ENCODE measurements around the gene GTF3A. TPM values are rescaled to one million over a fixed set of nuclear protein-coding genes. Genes with fewer than 3 reads are reported as not detected.

The GTF3A gene
- total RNA-seq, 4 donors from 2014 or later: 64.5 to 201 (median 123) TPM

DNA sequence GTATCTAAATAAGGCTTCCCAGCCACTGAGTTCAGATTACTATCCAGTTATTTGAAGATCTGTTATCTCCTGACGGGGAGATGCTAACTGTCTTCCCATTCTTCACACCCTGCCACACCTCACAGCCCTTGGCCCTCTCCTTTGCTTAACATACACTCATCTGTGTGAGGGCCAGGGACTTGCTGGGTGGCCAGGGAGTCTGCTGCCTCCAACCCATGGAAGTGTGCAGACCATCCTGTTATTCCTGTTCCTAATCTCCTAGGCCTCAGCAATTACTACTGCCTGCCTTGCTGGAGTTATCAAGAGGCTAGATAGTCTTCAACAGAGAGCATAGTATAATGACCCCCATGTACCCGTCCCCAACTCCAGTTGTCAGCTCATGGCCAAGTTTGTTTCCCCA, 36.2 kb upstream of the GTF3A start:
- H3K9me3 ChIP-seq: no peaks in the 10 kb centered on the region
- DNase-seq (ENCODE audit: low spot score in 2 of 2): no peak
- H3K4me3 ChIP-seq: no peak overlapping the region
- H3K36me3 ChIP-seq: no peaks in the 10 kb centered on the region
- TF ChIP-seq POLR2A (IDR thresholded peaks at IDR 0.05): no peak
- no peak for TF ChIP-seq EP300 (IDR thresholded peaks at IDR 0.05)
- TF ChIP-seq, protein P1, sequence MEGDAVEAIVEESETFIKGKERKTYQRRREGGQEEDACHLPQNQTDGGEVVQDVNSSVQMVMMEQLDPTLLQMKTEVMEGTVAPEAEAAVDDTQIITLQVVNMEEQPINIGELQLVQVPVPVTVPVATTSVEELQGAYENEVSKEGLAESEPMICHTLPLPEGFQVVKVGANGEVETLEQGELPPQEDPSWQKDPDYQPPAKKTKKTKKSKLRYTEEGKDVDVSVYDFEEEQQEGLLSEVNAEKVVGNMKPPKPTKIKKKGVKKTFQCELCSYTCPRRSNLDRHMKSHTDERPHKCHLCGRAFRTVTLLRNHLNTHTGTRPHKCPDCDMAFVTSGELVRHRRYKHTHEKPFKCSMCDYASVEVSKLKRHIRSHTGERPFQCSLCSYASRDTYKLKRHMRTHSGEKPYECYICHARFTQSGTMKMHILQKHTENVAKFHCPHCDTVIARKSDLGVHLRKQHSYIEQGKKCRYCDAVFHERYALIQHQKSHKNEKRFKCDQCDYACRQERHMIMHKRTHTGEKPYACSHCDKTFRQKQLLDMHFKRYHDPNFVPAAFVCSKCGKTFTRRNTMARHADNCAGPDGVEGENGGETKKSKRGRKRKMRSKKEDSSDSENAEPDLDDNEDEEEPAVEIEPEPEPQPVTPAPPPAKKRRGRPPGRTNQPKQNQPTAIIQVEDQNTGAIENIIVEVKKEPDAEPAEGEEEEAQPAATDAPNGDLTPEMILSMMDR (IDR thresholded peaks at IDR 0.05): no peak
- 61 to 76% methylated on average over 2 of the region's 2 CpGs for WGBS, 2 donors
- H3K27me3 ChIP-seq: peaks cover 0 to 9% of the 10 kb centered on the region in 2 donors
- no peaks in the 10 kb centered on the region for H3K4me1 ChIP-seq
- H3K27ac ChIP-seq: no peak overlapping the region

DNA sequence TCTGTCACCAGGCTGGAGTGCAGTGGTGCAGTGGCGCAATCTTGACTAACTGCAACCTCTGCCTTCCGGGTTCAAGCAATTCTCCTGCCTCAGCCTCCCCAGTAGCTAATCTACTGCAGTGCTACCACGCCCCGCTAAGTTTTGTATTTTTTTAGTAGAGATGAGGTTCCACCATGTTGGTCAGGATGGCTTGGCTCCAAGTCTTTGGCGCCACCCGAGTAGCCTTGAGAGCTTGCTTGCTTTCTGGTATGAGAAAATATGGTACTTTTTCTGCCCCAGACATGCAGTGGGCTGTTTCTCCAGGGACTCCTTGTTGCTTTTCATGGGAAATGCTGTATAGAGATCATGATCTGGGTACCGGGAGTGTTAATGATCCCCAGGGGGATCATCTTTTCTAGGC, 34.5 kb upstream of the GTF3A start:
- Histone ChIP-seq H3K9me3 (no peaks in the 10 kb centered on the region), H3K27ac (no peak overlapping the region), H3K36me3 (no peaks in the 10 kb centered on the region), H3K4me1 (no peaks in the 10 kb centered on the region), H3K27me3 (peaks cover 0 to 7% of the 10 kb centered on the region in 2 donors), H3K4me3 (no peak overlapping the region)
- TF ChIP-seq POLR2A (IDR thresholded peaks at IDR 0.05) (no peak), EP300 (IDR thresholded peaks at IDR 0.05) (no peak)
- TF ChIP-seq, protein P1 (IDR thresholded peaks at IDR 0.05): no peak
- WGBS, 2 donors: 66 to 68% methylated on average over 7 of the region's 7 CpGs
- DNase-seq (ENCODE audit: low spot score in 2 of 2): no peak

DNA sequence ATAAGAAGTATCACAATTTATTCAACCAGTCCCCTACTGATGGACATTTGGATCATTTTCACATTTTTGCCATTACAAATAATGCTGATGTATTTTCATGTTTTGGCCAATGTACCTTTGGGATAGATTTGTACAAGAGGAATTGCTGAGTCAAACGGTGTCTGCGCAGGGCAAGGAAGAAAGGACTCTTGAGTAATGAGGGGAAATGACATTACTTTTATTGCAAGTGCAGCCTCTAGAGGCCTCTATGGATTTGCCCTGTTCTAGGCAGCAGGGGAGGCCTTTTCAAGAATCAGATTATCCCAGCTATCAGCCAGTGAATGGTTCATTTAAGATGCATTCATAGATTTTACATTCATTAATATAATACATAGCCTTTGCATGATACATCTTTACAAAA, 32.9 kb upstream of the GTF3A start:
- H3K36me3 ChIP-seq: no peaks in the 10 kb centered on the region
- no peak overlapping the region for H3K27ac ChIP-seq
- H3K27me3 ChIP-seq: peaks cover 0 to 13% of the 10 kb centered on the region in 2 donors
- no peak overlapping the region for H3K4me3 ChIP-seq
- 29 to 35% methylated on average over 2 of the region's 2 CpGs for WGBS, 2 donors
- no peak for DNase-seq (ENCODE audit: low spot score in 2 of 2)
- no peaks in the 10 kb centered on the region for H3K9me3 ChIP-seq
- H3K4me1 ChIP-seq: no peaks in the 10 kb centered on the region
- TF ChIP-seq POLR2A (IDR thresholded peaks at IDR 0.05) (no peak), EP300 (IDR thresholded peaks at IDR 0.05) (no peak)
- TF ChIP-seq, protein P1 (IDR thresholded peaks at IDR 0.05): no peak

DNA sequence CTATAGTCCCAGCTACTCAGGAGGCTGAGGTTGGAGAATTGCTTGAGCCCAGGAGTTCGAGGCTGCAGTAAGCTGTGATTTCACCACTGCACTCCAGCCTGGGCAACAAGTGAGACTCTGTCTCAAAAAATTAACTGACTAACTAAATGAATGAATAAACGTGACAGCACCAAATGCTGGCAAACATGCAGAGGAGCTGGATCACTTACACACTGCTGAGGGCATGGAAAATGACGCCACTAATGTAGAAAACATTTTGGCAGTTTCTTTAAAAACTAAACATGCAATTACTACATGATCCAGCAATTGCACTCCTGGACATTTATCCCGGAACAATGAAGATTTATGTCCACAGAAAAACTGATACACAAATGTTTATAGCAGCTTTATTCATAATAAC, 31.3 kb upstream of the GTF3A start:
- H3K27ac ChIP-seq: no peak overlapping the region

DNA sequence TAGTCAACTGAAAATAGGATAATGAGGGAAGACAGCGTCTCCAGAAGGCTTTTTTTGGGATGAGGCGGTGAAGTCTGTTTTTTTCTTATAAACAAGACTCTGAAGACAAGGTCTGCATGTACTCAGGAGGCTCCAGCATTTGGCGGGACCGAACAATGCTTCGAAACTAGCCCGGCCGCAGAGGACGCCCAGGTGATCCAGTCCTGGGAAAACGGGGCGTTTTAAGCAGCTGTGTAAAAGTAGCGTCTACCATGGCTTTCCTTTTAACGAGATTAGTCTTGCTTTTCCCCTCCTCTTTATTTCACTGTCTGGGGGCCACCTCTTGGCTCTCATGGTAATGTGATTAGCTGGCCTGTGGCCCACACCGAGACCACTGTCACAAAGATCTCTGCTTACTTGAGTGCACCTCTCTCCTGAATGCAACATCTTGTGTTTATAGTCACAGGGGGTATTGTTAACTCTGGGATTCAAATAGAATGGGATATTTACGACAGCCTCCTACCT, 29.4 kb upstream of the GTF3A start:
- WGBS, 2 donors: 34 to 43% methylated on average over 14 of the region's 14 CpGs
- TF ChIP-seq, protein P1 (IDR thresholded peaks at IDR 0.05): no peak
- TF ChIP-seq POLR2A (IDR thresholded peaks at IDR 0.05) (no peak), EP300 (IDR thresholded peaks at IDR 0.05) (no peak)
- H3K9me3 ChIP-seq: no peaks in the 10 kb centered on the region

More for the DNA sequence above, 31.3 kb upstream of the GTF3A start:
- no peak overlapping the region for H3K4me3 ChIP-seq
- H3K9me3 ChIP-seq: no peaks in the 10 kb centered on the region
- no peak for TF ChIP-seq POLR2A (IDR thresholded peaks at IDR 0.05)
- 57 to 61% methylated on average over 4 of the region's 4 CpGs for WGBS, 2 donors
- H3K4me1 ChIP-seq: no peaks in the 10 kb centered on the region
- H3K36me3 ChIP-seq: no peaks in the 10 kb centered on the region
- no peak for DNase-seq (ENCODE audit: low spot score in 2 of 2)
- H3K27me3 ChIP-seq: peaks cover 0 to 13% of the 10 kb centered on the region in 2 donors

More for the DNA sequence above, 29.4 kb upstream of the GTF3A start:
- no peak overlapping the region for H3K27ac ChIP-seq
- H3K4me1 ChIP-seq: no peaks in the 10 kb centered on the region
- H3K27me3 ChIP-seq: peaks cover 0 to 13% of the 10 kb centered on the region in 2 donors
- no peak overlapping the region for H3K4me3 ChIP-seq
- DNase-seq (ENCODE audit: low spot score in 2 of 2): no peak
- no peaks in the 10 kb centered on the region for H3K36me3 ChIP-seq

Data from tibial nerve (tissue), 4 donors.